ENCODE results near the gene RTKN2. TPM values are rescaled to one million over a fixed set of nuclear protein-coding genes. Genes with fewer than 3 reads are reported as not detected.
"Not testable (repeated sequence)": the region's sequence is repeated elsewhere in the genome, so short reads cannot be mapped to it uniquely, and the experiment has no call there.

Gene RTKN2
- total RNA-seq, 2 experiments from 2014 or later = 0.97 to 1.0 TPM

DNA sequence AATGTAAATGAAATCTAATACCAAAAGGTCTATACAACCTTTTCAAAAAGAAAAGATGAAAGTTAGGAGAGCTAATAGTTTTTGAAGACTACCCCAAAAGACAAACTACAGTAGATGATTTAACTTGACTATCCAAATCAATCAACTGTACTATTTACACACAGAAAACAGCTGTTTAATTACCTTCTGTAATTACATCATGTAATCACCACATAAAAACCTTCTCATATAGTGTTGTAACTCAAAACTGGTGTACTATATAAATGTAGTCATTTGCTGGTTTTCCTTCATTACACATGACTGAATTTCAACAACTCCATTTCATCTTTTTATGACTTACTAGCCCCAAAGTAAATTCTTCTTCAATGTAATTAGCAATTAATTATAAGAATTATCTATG is 4.5 kb downstream of the RTKN2 start:
- POLR2A ChIA-PET = no interaction called here
- CTCF ChIA-PET = interaction anchor here (1.0 kb wide), 1 partner anchor 169 kb away, joined by 3 read pairs; no protein-coding TSS in a partner anchor

DNA sequence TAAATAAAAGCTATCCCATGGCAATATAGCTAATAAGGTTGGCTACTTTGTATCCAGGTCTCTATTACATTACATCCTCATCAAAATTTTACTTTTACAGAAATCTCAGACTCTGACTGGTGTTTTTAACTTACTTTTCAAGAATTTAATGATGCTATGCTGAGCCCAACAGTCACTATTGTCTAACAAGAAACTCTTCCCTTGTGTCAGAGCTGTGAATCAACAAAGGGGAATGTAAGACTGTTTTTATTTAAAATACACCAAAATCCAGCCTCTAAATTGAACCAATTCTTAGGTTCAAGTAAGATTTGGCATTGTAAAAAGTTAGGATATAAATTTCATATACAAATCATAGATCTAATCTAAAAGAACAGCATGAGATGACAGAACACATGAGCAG is 7.0 kb downstream of the RTKN2 start:
- CTCF ChIA-PET = no interaction called here
- POLR2A ChIA-PET = no interaction called here

DNA sequence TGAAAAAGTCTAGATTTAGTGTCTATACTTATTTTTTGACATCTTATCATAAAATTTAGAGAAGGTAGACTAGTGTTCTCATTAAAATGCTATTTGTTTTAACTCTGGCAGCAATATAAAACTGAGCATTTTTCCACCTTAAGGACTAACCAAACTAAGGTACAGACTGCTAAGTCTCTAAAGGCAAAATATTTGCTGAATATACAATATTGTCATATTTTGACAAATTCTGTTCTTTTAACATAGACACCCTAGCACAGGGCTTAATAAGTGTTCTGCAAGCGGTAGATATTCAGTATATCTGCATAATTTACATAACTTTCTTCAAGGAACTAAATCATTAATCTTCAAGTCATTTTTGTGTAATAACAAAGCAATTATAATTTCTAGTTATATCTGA is 8.6 kb downstream of the RTKN2 start:
- ChIA-PET CTCF (no interaction called here), POLR2A (no interaction called here)

DNA sequence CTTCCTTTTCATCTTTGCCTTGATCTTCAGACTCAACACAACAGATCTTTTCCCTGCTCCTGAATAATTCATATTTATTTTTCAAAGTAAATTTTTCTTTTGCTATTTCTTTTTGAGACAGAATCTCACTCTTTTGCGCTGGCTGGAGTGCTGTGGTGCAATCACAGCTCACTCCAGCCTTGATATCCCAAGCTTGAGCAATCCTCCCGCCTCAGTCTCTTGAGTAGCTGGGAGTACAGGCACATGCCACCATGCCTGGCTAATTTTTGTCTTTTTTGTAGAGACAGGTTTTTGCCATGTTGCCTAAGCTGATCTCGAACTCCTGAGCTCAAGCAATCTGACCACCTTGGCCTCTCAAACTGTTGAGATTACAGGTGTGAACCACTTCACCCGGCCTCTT is 9.2 kb downstream of the RTKN2 start:
- POLR2A ChIA-PET = no interaction called here
- CTCF ChIA-PET = no interaction called here

DNA sequence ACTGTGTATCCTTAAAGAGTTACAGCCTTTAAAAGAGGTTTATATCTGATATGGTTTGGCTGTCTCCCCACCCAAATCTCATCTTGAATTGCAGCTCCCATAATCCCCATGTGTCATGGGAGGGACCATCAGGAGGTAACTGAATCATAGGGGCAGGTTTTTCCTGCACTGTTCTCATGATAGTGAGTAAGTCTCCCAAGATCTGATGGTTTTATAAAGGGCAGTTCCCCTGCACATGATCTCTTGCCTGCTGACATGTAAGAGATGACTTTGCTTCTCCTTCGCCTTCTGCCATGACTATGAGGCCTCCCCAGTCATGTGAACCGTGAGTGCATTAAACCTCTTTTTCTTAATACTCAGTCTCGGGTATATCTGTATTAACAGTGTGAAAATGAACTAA is 9.7 kb downstream of the RTKN2 start:
- ChIA-PET CTCF (no interaction called here), POLR2A (no interaction called here)

DNA sequence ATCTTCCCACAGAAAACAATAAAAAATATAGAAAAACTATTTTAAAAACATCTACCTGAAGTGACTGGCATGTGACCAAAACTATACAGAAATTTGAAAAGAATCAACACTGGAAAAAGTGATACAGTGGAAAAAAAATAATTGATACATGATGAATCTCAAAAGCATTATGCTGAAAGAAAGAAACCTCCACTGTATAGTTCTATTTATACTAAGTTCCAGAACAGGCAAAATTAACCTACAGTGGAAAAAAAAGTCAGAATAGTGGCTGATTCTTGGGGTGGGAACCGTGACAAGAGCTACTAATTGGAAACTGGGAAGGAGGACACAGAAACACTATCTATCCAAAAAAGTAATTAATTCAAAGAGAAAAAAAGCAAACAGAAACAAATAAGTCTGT is 14.9 kb downstream of the RTKN2 start:
- ChIA-PET POLR2A (no interaction called here), CTCF (interaction anchor here (0.8 kb wide), 1 partner anchor 9 kb away, joined by 3 read pairs; no protein-coding TSS in a partner anchor)

DNA sequence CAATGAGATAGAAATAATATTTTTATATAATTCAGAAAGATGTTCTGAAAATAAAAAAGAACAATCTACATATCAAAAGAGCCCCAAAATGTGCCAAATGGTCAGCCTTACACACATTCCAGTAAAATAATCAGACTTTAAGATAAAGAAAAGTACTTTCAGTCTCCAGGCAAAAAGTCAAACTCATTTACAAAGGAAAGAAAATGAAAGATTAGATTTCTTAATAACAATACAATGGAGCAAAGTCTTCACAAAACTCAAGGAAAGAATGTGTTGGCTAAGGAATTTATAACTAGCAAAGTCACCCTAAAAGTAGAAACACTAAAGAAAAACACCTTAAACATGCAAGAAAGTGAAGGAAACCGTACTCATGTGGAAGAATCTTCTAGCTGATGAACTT is 16.6 kb downstream of the RTKN2 start:
- ChIA-PET POLR2A (no interaction called here), CTCF (no interaction called here)

DNA sequence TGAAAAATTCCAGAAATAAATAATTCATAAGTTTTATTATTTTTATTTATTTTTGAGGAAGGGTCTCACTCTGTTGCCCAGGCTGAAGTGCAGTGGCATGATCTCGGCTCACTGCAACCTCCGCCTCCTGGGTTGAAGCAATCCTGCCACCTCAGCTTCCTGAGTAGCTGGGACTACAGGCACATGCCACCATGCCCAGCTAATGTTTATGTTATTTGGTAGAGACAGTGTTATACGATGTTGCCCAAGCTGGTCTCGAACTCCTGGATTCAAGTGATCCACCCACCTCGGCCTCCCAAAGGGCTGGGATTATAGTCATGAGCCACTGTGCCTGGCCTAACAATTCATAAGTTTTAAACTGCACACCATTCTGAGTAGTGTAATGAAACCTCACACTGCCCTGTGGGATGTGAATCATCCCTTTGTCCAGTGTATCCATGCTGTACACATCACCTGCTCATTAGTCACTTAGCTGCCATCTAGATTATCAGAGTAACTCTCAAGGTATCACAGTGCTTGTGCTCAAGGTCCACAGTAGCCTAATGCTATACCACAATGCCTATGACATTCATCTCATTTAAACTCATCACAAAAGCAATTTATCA is 17.9 kb downstream of the RTKN2 start:
- ChIA-PET CTCF (no interaction called here), POLR2A (no interaction called here)

DNA sequence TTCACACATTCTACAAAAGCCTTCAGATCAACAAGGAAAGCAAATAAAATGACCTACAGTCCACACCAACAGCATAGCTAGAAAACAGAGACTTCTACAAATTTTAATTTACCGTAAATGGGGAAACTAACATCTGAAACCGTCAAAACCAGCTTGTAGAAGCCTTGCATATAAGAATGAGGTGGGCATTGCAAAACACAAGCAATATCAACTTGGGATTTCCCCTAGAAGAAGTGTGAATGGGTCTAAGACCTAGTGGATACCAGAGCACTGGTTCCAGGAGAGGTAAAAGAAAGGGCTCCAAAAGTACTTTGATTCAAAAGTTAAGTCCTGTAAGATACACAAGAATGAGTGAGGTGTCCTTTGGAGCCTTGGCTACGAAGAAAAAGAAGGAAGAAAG is 18.7 kb downstream of the RTKN2 start:
- CTCF ChIA-PET = interaction anchor here (1.1 kb wide), 1 partner anchor 206 kb away, joined by 6 read pairs; no protein-coding TSS in a partner anchor
- POLR2A ChIA-PET = no interaction called here

DNA sequence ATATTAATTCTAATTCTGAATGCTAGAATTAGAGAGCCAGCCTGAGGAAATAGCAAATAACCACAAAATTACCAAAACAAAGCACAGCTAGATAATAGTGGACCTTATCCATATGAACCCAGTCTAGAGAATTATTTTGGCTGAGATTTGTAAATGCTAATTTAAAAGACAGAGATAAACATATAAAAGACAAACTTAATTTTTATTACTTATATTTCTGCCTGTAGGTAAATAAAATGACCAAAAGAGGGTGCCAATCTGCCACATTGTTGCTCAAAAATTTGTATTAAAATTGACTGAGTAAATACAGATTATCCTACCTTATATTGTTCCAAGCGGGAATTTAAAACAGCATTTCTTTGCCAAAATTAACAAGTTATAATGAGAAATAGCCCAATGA is 20.2 kb downstream of the RTKN2 start:
- ChIA-PET CTCF (no interaction called here), POLR2A (no interaction called here)

DNA sequence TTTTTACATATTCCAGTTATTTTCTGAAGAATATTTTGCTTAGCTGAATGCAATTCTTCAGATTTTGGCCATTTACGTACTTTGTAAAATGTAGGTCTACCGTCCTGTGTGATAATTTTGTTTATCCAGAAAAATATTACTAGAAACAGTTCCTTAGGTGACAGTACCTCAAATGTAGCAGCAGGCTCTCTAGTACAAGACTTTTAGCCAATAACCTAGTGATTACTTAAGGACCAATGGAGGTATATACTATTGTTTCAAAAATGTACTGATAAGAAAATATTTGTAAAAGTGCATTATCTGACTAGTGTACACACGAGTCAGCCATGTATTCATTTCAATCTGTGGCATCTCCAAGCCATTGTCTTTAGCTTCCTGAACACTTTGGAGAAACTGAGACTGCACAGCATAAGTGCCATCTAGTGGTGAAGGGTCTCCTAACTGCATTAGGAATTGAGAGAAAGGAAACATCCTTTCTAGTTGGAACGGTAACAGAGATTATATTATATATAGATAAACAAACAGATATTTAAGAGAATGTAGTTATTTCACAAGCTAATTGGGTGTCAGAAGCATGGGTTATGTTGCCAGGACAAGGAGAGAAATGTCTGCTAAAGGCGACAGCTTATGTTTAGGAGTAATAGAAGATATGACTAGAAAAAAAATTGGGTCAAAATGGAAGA is 23.7 kb downstream of the RTKN2 start:
- CTCF ChIA-PET = interaction anchor here (0.6 to 1.5 kb wide), 19 partner anchors 8 to 518 kb away, joined by 3 to 6 read pairs (median 3); no protein-coding TSS in a partner anchor
- POLR2A ChIA-PET = no interaction called here

DNA sequence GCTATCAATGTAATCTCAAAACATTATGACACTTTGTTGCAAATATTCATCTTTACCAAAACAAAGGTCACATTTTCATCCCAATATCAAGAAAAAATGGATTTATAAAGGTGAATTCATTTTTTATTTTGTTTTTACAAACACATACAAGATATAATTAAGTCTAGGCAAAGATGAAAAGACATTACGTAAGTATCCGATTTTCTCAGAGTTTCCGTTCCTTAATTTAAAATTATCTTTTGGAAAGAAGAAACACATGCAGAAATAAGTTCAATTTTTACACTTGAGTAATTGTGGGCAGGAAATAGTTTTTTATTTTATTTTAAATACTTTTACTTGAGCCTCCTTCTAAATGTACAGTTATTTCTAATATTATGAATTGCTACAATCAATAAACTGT is 24.6 kb downstream of the RTKN2 start:
- CTCF ChIA-PET = interaction anchor here (0.9 to 1.4 kb wide), 4 partner anchors 9 to 208 kb away, joined by 3 to 4 read pairs (median 4); no protein-coding TSS in a partner anchor
- POLR2A ChIA-PET = interaction anchor here (0.9 kb wide), 1 partner anchor 61 kb away, joined by 5 read pairs; no protein-coding TSS in a partner anchor

DNA sequence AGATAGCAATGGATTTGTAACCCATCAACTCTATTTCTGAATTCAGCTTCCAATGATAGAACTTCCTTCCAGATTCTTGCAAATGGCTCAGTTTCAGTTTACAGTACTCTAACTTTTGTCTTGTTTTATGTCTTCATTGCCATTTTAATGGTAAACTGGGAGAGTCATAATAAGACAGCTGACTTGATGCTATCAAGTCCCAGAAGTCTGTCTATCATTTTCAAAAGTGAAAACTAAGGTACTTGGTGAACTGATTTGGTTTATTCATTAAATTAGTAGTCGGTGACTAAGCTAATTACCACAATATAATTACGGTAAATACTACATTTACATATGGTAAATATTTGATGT is 25.0 kb downstream of the RTKN2 start:
- CTCF ChIA-PET = interaction anchor here (1.0 kb wide), 1 partner anchor 194 kb away, joined by 4 read pairs; no protein-coding TSS in a partner anchor
- POLR2A ChIA-PET = interaction anchor here (0.9 kb wide), 1 partner anchor 60 kb away, joined by 5 read pairs; no protein-coding TSS in a partner anchor

DNA sequence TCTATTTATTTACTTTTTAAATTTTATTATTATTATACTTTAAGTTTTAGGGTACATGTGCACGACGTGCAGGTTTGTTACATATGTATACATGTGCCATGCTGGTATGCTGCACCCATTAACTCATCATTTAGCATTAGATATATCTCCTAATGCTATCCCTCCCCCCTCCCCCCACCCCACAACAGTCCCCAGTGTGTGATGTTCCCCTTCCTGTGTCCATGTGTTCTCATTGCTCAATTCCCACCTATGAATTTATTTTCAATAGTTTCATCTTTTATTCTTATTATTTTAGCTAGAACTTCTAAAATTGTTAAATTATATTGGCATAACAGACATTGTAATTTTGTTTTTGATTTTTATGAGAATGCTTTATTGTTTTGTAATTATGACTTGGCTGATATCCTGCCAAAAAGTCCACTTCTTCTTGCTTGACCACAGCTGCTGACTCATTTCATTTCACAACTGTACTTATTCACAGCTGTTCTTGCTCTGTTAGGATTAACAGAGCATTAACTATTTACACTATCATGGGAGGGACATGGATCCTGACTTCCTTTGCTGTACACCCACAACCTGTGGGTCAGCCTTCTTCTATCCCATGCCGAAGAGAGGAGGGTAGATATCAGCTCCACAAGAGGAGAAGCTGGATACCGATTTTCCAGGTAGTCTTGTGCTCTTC is 25.5 kb downstream of the RTKN2 start:
- ChIA-PET POLR2A (interaction anchor here (0.6 to 0.9 kb wide), 2 partner anchors 60 to 298 kb away, joined by 4 to 5 read pairs; no protein-coding TSS in a partner anchor), CTCF (interaction anchor here (1.0 kb wide), 1 partner anchor 193 kb away, joined by 4 read pairs; no protein-coding TSS in a partner anchor)

DNA sequence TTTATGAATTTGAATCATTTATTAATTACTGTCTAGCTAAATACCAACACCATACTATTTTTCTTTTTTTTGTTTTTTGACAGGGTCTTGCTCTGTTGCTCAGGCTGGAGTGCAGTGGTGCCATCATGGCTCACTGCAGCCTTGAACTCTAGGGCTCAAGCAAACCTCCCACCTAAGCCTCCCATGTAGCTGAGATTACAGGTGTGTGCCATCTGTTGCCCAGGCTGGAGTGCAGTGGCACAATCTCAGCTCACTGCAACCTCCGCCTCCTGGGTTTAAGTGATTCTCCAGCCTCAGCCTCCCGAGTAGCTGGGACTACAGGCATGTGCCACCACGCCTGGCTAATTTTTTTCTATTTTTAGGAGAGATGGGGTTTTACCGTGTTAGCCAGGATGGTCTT is 27.1 kb downstream of the RTKN2 start:
- POLR2A ChIA-PET, CTCF ChIA-PET: not testable (repeated sequence)

DNA sequence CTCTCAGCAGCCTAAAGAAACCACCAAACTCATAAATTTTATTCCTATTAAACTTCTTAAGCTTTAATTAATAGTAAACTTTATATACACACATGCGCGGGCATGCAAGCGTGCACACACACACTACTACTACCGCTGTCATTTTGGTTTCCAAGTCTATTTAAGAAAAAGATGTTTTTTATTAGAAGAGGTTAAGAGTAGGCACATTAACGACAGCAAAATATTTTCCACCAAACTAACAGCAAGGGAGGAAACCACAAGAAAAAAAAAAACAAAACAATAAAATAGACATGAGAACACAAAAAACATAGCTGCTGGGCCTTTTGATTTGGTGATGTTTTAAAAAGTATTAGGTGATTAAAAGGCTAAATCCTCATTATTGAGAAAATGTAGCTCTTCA is 28.6 kb downstream of the RTKN2 start:
- POLR2A ChIA-PET = no interaction called here
- CTCF ChIA-PET = interaction anchor here (0.6 kb wide), 1 partner anchor 194 kb away, joined by 3 read pairs; no protein-coding TSS in a partner anchor

DNA sequence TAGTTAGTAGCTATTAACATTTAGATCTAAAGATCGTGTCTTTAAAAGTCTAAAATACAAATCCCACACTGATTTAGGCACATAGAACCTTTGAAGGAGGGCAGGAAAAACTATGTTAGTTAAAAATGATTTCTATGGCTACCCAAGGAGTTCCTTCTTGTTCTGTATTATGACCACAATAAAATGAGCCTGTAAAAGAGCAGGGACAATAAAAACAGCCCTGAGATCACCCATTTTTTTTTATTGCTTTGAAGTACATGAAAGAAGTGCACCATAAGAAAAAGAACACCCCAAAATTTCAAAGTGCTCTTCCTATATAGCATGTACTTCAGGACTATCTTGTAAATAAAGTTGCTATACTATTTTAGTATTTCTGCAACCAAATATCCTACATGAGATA is 29.8 kb downstream of the RTKN2 start:
- ChIA-PET CTCF (no interaction called here), POLR2A (no interaction called here)

DNA sequence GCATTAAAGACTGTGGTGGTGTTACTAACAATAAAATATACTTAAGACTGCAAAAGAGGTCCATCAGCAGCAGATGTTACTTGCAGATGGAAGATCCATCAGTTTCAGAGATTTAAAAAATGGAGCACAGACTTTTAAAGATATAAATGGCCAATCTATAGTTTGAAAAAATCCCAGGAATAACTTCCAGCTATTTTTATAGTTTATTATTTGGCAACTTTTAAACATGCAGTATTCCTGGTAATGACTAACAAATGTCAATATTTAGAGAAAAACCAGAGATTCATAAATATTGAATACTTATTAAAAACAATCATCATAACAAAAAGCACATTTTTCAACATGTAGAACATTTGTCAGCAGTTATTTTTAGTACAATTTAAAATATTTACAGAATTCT is 30.7 kb downstream of the RTKN2 start:
- ChIA-PET CTCF (no interaction called here), POLR2A (no interaction called here)

DNA sequence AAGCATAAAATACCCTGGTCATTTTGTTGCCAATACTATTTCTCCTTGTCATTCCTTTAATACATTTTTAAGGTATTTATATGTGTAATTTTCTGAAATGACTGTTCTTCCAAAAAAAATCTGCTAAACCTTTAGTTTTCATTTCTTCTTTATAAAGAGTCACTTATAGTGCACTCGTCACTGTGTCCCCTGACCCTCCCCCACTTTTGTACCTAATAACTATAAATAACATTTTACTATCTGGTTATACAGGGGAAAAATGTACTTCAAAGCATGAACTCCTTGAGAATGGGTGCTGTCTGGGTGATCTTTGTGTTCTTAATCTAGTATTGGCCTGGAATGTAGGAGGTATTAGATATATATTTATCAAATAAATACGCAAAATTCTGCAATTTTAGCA is 31.1 kb downstream of the RTKN2 start:
- ChIA-PET POLR2A (no interaction called here), CTCF (no interaction called here)

DNA sequence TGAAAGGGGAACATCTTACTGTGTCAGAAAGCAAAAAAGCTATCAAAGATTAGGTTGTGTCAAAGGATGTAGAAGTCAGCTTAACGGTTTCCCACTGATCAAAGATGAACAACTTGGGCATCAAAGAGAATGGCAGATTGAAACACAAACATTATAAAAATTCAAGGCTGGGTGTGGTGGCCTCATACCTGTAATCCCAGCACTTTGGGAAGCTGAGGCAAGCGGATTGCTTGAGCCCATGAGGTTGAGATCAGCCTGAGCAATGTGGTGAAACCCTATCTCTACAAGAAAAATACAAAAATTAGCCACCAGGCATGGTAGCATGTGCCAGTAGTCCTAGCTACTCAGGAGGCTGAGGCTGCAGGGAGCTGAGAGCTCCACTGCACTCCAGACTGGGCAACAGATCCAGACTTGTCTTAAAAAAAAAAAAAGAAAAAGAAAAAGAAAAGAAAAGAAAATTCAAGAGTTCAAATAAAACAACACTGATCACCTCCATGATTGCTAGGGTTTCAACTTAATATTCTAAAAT is 34.5 kb downstream of the RTKN2 start:
- ChIA-PET CTCF (no interaction called here), POLR2A (no interaction called here)
